Activated naive CD4-positive, alpha-beta T cell treated with anti-CD3 and anti-CD28 coated beads, Interleukin-2, amount 50 U/mL, for 24 hours (primary cell): Measurements from ENCODE around the gene FAM229A.

ENCODE experiments used
- H3K27ac Mint-ChIP-seq: one replicate; pipeline ENCODE4 v1.8.0; 2021; ENCODE audit warnings: mild to moderate bottlenecking, mixed read lengths
- H3K27me3 Mint-ChIP-seq: one replicate; pipeline ENCODE4 v1.8.0; 2021; ENCODE audit warnings: mixed read lengths
- H3K36me3 Mint-ChIP-seq: one replicate; pipeline ENCODE4 v1.8.0; 2021; ENCODE audit warnings: mixed read lengths
- H3K4me1 Mint-ChIP-seq: one replicate; pipeline ENCODE4 v1.8.0; 2021; ENCODE audit warnings: mixed read lengths
- H3K4me3 Mint-ChIP-seq: one replicate; pipeline ENCODE4 v1.8.0; 2021; ENCODE audit warnings: mild to moderate bottlenecking, mixed read lengths
- H3K9me3 Mint-ChIP-seq: one replicate; pipeline ENCODE4 v1.8.0; 2021; ENCODE audit warnings: mixed read lengths

FAM229A gene

DNA sequence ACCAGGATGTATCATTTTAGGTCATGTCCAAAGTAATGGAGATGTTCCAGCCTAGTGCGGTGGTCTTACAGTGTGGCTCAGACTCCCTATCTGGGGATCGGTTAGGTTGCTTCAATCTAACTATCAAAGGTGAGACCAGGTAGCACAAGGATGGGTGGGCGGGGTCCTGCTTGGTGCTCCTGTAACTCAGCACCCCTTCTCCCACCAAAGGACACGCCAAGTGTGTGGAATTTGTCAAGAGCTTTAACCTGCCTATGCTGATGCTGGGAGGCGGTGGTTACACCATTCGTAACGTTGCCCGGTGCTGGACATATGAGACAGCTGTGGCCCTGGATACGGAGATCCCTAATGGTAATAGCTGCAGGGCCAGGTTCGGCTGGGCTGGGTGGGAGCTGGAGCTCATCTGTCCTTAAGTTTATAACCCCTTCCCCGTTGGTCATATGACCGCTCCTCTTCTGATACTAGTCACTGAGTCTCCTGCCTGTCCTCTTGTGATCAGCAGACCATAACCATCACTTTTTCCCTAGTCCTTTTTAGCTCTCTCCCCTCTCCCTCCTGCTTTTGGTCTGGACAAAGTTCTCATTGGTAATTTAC is 31.6 kb downstream of the FAM229A start:
- Mint-ChIP-seq H3K9me3 (no peaks in the 10 kb centered on the region), H3K4me3 (no peak overlapping the region), H3K27ac (no peak overlapping the region), H3K27me3 (no peaks in the 10 kb centered on the region), H3K4me1 (peaks cover 26% of the 10 kb centered on the region), H3K36me3 (peaks cover 13% of the 10 kb centered on the region)

DNA sequence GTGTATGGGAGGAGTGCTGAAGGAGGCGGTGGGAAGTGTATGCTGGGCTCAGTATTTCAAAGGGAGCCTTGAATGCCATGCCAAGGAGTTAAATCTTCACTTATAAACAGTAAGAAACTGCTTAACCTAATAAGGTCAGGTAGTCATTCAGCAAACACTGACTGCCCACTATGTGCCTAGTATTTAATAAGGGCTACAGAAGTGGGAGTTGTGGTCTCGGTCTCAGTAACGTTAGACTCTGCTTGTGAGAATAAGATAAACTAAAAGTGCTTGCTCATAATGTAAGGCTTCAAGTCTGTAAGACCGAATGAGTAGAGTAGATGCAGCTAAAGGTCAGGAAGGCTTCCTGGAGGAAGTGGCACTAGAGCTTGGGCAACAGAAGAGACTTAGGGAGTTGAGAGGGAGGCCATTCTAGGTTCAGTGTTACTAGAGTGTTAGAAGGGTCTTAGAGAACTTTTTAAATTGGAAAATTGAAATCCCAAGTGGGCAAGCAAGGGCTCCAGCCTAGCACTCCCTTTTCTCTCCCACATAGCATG is 32.3 kb downstream of the FAM229A start:
- Mint-ChIP-seq H3K9me3 (no peaks in the 10 kb centered on the region), H3K36me3 (peaks cover 16% of the 10 kb centered on the region), H3K27ac (peak overlapping the region; percentile 64), H3K4me3 (no peak overlapping the region), H3K4me1 (peaks cover 31% of the 10 kb centered on the region), H3K27me3 (no peaks in the 10 kb centered on the region)

DNA sequence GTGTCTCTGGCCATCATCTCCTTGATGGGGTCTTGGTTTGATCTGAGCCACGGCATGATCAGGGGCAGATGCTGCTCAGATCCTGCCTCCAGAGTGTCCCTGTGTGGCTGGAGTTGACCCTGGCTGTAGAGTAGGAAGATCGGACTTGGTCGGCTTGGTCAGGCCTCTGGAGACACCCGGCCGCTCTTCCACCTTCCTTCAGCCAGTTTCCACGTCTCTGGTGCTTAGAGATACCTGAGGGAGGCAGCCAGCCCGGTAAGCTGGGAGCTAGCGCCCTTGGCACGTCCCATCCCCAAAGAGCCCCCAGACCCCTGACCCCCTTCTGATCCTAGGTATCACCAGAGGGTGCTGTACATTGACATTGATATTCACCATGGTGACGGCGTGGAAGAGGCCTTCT is 35.1 kb downstream of the FAM229A start:
- Mint-ChIP-seq H3K4me3 (no peak overlapping the region), H3K4me1 (peaks cover 31% of the 10 kb centered on the region), H3K27ac (no peak overlapping the region), H3K9me3 (no peaks in the 10 kb centered on the region), H3K27me3 (no peaks in the 10 kb centered on the region), H3K36me3 (peaks cover 18% of the 10 kb centered on the region)

DNA sequence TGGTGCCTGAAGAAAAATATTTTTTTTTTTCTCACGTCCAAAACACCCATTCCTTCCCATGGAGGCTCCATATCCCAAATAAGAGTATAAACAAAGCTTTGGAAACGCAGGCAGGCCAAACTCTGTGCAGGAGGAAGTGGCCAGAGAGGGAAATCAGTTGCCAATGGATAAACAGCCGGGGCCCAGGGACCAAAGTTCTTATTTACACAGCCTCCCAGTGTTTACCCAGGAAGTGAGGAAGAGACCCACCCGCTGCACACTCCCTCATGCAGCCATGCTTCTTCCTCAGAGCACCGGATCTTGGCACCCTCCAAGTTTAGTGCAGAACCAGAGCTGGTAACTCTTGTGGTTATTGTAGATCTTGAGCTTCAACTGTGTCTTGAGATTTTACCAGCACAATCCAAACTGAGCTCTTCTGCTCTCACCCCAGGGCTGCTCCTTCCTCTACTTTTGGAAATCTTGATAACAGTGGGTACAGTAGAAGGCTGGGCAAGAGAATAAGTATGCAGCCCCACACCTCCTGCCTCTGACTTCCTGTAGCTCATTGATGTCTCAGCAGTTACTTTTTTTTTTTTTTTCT is 40.5 kb downstream of the FAM229A start:
- Mint-ChIP-seq H3K4me1 (peaks cover 43% of the 10 kb centered on the region), H3K36me3 (peaks cover 6% of the 10 kb centered on the region), H3K9me3 (no peaks in the 10 kb centered on the region), H3K27me3 (no peaks in the 10 kb centered on the region), H3K4me3 (peak overlapping the region; percentile 56), H3K27ac (peak overlapping the region; percentile 90)

DNA sequence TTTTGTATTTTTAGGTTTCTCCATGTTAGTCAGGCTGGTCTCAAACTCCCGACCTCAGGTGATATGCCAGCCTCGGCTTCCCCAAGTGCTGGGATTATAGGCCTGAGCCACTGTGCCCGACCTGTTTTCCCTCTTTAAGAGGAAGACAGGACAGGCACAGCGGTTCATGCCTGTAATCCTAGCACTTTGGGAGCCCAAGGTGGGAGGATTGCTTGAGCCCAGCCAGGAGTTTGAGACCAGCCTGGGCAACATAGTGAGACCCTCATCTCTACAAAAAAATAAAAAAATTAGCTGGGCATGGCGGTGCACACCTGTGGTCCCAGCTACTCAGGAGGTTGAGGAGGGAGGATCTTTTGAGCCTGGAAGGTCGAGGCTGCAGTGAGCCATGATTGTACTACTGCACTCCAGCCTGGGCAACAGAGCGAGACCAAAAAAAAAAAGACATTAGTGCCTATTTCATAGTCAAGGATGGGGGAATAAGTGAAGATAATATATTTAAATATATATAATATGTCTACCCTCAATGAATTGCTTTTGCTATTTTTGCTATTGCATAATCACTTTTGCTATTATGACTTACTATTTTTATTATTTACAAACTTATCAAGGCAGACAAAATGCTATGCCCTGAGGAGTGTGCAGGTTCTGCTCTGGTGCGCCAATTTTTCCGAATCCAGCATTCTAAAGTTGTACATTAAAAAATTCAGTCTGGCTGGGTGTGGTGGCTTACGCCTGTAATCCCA is 44.0 kb downstream of the FAM229A start:
- Mint-ChIP-seq H3K9me3 (no peaks in the 10 kb centered on the region), H3K4me3 (no peak overlapping the region), H3K4me1 (peaks cover 44% of the 10 kb centered on the region), H3K27me3 (no peaks in the 10 kb centered on the region), H3K36me3 (peaks cover 7% of the 10 kb centered on the region), H3K27ac (peak overlapping the region; percentile 30)

DNA sequence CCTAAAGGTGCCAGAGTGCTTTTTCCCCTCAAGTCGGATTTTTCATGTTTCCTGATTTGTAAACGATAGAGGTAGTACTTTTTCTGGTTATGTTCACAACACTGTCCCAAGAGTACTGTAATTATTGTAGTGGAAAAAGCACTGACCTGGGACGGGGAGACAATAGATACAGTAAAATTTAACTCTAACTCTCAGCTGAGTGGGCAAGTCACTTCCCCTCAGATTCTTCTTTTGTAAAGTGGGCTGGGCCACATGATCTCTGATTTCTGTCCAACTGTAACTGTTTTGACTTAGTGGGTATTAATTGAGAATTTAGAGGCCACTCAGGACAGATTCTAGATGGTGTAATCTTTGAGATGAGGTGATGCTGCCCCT is 45.4 kb downstream of the FAM229A start:
- Mint-ChIP-seq H3K36me3 (peaks cover 5% of the 10 kb centered on the region), H3K4me3 (no peak overlapping the region), H3K4me1 (peaks cover 40% of the 10 kb centered on the region), H3K27me3 (no peaks in the 10 kb centered on the region), H3K27ac (peak overlapping the region; percentile 19), H3K9me3 (no peaks in the 10 kb centered on the region)

DNA sequence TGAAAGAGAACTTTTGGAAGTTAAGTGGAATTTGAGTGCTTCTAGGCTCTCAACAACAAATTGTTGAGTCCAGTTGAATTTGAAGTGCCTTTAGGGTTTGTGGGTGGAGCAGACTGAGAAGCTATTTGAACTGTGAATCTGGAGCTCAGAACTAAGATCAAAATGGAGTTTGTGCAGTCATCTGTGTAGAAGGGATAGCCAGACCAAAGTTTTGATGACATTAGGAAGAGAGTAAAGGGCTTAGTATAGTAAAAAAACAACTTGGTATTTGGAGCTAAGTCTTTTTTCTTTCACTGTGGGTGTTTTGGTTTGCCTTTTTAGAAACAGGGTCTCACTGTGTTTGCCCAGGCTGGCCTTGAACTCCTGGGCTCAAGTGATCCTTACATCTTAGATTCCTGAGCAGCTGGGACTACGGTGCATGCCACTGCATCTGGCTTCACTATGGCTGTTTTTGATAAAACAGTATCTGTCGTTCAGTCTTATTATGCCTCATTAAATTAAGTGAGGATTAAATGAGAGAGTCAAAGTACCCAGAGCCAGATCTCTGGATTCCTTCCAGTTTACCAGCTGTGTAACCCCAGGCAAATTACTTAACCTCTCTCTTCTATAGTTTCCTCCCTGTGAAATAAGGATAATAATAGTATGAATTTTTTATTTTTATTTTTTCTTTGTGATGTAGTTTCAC is 50.4 kb downstream of the FAM229A start:
- Mint-ChIP-seq H3K27ac (peak overlapping the region; percentile 42), H3K4me3 (no peak overlapping the region), H3K36me3 (peaks cover 14% of the 10 kb centered on the region), H3K4me1 (peaks cover 76% of the 10 kb centered on the region), H3K9me3 (no peaks in the 10 kb centered on the region), H3K27me3 (no peaks in the 10 kb centered on the region)
